Caki2 (cell line): ENCODE data around the gene DDAH1. TPM values are rescaled to one million over a fixed set of nuclear protein-coding genes. Genes with fewer than 3 reads are reported as not detected.

Experiments
- DNase-seq: peaks from one replicate; pipeline ENCODE4 v3.0.0-alpha.2; 2015; ENCODE audit warnings: low read depth
- in situ Hi-C: cut with HindIII; loops from 2 replicates; pipeline ENCODE4 v1.10.0; 2016; ENCODE audit warnings: low sequenced_read_pairs, low pct_unique_long_range_greater_than_20kb, mixed read lengths
- total RNA-seq: library from RNA; depleted of rRNA; stranded (reverse); fragments of >200 nt; shearing (Covaris generic); gene quantifications from 2 replicates; pipeline ENCODE4 v1.2.3, GENCODE V29; 2014; ENCODE audit warnings: low replicate concordance; rRNA removed

Gene DDAH1
- total RNA-seq, 1 experiment from 2014 or later, result 16.9 TPM

DNA sequence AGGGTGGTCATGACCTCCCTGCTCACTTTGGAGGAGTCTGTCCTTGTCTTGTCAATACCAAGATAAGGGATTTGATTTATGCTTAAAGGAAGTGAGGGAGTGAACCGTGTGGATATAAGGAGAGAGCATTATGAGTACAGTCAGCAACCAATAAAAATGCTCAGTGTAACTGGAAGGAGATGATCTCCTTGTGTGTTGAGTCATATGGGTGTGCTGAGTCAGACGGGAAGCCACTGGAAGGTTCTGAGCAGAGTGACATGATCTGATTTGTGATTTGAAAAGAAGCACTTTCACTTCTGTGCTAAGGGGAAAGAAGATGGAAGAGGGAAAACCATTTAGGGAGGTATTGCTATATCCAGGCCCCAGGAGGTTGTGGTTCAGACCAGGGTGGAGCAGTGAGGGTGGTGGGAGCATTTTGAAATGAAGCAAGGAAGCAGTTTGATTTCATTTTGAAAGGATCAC is 186.1 kb downstream of the DDAH1 start:
- DNase-seq, result peak; percentile 80
- in situ Hi-C loops, result no loop called here

- DNase-seq, result no peak
- in situ Hi-C loops, result no loop called here
Measured at GRCh38 chr1:85277802-85278201, 187.2 kb downstream of the DDAH1 start.

- in situ Hi-C loops, result no loop called here
- DNase-seq, result no peak
Measured at GRCh38 chr1:85276978-85277639, 187.8 kb downstream of the DDAH1 start.

GRCh38 chr1:85276215-85276977 is 188.6 kb downstream of the DDAH1 start, which contains the start of gene BCL10:
BCL10 (minus strand) TSS chr1:85276632; CDS start chr1:85276352, 280 bp downstream.
- in situ Hi-C loops, result no loop called here
- peak; percentile 99 for DNase-seq

DNA sequence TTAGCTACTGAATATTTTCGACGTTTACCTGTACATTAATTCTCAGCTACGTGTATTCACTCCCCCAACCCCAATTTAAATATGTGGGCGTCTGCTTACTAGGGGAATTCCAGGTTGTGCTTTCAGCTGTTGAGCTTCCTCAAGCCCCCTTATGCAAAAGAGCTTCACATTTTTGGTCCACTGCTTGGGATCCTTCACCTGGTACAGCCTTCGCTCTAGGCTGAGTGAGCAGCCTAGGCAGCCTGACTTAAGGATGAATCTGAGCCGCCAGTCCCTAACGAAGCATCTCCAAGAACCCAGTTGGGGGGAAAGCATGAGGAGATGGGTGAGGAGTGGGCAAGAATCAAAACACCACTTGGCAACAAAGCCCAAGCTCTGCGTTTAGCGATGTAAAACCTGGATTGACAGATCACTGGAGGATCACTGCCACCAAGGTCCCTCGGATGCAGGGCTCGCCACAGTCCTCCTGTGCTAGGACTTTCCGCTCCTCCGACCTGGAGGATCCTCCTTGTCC is 189.2 kb downstream of the DDAH1 start:
- in situ Hi-C loops, result no loop called here
- DNase-seq, result no peak

- in situ Hi-C loops, result no loop called here
- DNase-seq, result peak; percentile 60
Measured at GRCh38 chr1:85274969-85275453, 189.9 kb downstream of the DDAH1 start.

- no peak for DNase-seq
- in situ Hi-C loops, result no loop called here
Measured at GRCh38 chr1:85273397-85273796, 191.6 kb downstream of the DDAH1 start.

DNA sequence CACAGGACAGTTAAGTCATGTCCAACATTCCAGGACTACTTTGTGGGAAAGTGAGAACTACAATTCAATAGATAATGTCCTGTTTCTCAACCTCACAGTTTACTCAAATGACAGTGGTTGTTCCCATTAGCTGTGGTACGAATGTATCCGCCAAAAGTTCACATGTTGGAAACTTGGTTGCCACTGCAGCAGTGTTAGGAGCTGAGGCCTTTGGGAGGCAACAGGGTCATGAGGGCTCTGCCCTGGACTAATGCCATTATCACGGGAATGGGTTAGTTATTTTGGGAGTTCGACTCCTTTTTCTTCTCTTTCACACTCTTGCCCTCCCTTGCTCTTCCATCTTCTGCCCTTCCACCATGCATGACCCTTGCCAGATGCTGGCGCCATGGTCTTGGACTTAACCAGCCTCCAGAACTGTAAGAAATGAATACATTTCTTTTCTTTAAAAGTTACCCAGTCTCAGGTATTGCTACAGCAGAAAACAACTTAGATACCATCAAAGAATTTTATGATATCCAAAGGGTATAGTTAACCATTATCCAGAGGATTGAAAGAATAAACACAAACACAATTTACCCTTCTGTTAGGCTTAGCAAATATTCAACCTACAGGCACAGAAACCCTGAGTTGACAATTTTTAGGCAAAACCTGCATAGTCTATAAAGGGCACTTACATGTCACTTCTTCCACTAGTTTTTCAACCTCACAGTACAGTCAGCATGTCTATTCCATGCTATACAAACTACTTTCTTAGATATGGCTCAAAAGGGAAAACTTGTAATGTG is 196.0 kb downstream of the DDAH1 start:
- in situ Hi-C loops, result no loop called here
- no peak for DNase-seq

Other genes starting within 250 kb of the DDAH1 start
- 8.0 and 32.7 TPM in 2 replicates for gene C1orf52, start 205.5 kb downstream of the DDAH1 start, total RNA-seq
- gene BCL10, start 188.5 kb downstream of the DDAH1 start, total RNA-seq, result 7.4 and 11.3 TPM in 2 replicates
- 46.0 and 51.7 TPM in 2 replicates for gene CCN1, start 115.6 kb upstream of the DDAH1 start, total RNA-seq
- 8.3 and 10.3 TPM in 2 replicates for gene ZNHIT6, start 243.3 kb upstream of the DDAH1 start, total RNA-seq